Stimulated activated CD8-positive, alpha-beta memory T cell treated with anti-CD3 and anti-CD28 coated beads, Interleukin-12 subunit alpha, Interleukin-12 subunit beta, amount 100 ng/mL, for 24 hours (primary cell): ENCODE results near the gene MS4A10.
"Not testable (repeated sequence)": the region's sequence is repeated elsewhere in the genome, so short reads cannot be mapped to it uniquely, and the experiment has no call there.

Experiments
- DNase-seq: peaks from one replicate; pipeline ENCODE4 v3.0.0-alpha.2; 2020; ENCODE audit errors: extremely low read depth

MS4A10 gene

GRCh38 chr11:60785136-60785535 is at the start of gene MS4A10:
TSS of gene MS4A10 (plus strand) at chr11:60785333. CDS start at chr11:60790336, 5,003 bp downstream.
- DNase-seq, result no peak

DNA sequence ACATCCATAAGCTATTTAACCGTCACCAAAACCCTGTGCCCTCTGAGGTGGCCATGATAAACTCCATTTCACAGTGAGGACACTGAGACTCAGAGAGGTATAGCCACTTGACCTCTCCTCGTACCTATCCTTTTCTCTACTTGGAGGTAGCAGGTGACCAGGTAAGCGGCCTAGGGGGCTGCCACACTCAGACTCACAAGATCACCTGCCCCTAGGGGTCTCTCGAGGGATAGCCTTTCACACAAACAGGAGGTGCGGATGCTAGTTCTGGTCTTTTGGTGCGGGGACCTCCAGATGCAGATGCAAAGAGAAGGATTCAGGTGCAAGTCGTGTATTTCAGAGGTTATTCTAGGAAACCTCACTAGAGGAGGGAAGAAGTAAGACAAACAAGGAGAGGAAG is 46.0 kb upstream of the MS4A10 start:
- no peak for DNase-seq

DNA sequence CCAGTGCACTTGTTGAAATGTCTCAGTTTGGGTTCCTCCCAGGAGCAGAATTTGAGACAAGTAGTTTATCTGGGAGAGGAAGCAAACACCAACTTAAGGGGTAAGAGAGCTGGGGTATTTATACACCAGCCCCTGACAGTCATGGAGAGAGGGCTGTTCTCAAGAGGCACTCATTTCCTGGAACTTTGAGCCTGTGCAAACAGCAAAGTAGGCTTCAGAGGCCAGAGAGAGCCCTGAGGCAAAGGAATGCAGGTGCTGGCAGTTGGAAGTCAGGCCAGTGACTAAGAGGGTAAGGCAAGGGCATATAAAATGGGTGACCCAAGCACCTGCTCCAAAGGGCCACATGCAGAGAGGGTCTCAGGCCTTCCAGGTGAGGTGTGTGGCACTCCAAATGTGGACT is 44.6 kb upstream of the MS4A10 start:
- no peak for DNase-seq

GRCh38 chr11:60741421-60741820 is 43.7 kb upstream of the MS4A10 start:
- no peak for DNase-seq

- no peak for DNase-seq
Measured at GRCh38 chr11:60743058-60743457, 42.1 kb upstream of the MS4A10 start.

DNA sequence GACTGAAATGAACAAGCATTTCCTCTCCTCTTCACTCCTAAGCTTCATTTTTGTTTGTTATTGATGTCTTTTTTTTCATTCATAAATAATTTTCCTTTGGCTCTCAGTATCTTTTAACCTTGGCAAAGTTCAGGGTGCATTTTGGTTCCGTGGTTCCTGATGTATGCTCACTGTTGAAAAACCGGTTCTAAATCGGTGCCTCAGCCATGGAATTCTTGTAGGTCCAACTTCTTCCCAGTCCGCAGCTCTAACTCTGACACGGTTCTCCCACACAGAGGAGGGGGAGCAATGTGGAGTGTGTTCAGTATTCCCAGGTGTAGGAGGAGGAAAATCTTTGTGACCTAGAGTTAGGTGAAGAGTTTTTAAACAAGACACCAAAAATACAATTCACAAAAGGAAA is 41.0 kb upstream of the MS4A10 start:
- no peak for DNase-seq

GRCh38 chr11:60747359-60747873 is 37.7 kb upstream of the MS4A10 start:
- DNase-seq, result no peak

DNA sequence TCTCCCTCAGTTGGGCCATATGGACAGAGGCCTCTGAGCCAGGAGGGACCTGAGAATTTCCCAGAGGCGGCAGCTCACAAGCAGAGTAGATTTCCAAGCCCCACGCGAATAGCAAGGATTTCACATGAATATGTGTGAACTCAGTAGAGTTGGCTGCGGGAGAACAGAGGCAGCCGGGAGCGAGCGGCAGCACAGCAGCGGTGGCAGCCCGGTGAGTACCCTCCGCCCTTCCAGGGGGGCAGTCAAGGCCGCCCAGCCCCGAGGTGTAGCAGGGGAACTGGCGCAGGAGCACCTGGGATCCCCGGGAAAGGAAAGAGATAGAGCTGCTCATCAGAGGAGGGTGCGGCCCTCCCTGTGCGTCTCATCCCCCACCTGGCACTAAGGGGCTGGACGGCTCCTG is 36.9 kb upstream of the MS4A10 start:
- no peak for DNase-seq

GRCh38 chr11:60748821-60749220 is 36.3 kb upstream of the MS4A10 start:
- DNase-seq, result no peak

GRCh38 chr11:60750911-60751310 is 34.2 kb upstream of the MS4A10 start:
- no peak for DNase-seq

GRCh38 chr11:60753309-60753708 is 31.8 kb upstream of the MS4A10 start:
- no peak for DNase-seq

DNA sequence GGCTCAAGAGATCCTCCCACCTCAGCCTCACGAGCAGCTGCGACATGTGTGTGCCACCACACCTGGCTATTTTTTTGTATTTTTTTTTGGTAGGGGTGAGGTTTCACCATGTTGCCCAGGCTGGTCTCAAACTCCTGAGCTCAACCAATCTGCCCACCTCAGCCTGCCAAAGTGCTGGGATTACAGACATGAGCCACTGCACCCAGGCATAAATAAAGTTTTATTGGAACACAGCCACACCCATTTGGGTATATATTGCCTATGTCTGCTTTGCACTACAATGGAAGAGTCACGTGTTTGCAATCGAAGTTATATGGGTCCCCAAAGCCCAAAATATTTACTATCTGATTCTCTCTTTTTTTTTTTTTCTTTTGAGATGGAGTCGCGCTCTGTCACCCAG is 30.2 kb upstream of the MS4A10 start:
- DNase-seq, result no peak

GRCh38 chr11:60756307-60757032 is 28.7 kb upstream of the MS4A10 start, which contains the start of gene MS4A15:
TSS of gene MS4A15 (plus strand) at chr11:60756867. CDS start at chr11:60763734, 6,867 bp downstream.
- DNase-seq, result no peak

GRCh38 chr11:60757231-60757800 is 27.8 kb upstream of the MS4A10 start:
- DNase-seq, result no peak

DNA sequence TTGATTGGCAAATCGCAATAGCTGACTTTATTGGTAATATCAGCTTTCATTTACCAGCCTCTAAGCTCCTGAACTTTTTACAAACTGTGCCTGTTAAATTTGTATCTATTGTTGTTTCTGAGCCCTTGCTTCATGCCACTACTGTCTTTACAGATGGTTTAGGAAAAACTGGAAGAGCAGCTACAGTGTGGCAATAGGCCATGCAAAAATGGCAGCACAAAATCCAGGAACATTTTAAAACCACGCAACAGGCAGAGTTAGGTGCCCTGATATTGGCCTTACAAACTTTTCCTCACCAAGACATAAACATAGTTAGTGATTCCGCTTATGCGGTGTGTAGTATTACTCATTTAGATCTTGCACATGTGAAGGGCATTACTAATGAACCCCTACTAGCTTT is 26.5 kb upstream of the MS4A10 start:
- not testable (repeated sequence) for DNase-seq

GRCh38 chr11:60759438-60760225 is 25.5 kb upstream of the MS4A10 start:
- not testable (repeated sequence) for DNase-seq

- no peak for DNase-seq
Measured at GRCh38 chr11:60761436-60762190, 23.5 kb upstream of the MS4A10 start.

DNA sequence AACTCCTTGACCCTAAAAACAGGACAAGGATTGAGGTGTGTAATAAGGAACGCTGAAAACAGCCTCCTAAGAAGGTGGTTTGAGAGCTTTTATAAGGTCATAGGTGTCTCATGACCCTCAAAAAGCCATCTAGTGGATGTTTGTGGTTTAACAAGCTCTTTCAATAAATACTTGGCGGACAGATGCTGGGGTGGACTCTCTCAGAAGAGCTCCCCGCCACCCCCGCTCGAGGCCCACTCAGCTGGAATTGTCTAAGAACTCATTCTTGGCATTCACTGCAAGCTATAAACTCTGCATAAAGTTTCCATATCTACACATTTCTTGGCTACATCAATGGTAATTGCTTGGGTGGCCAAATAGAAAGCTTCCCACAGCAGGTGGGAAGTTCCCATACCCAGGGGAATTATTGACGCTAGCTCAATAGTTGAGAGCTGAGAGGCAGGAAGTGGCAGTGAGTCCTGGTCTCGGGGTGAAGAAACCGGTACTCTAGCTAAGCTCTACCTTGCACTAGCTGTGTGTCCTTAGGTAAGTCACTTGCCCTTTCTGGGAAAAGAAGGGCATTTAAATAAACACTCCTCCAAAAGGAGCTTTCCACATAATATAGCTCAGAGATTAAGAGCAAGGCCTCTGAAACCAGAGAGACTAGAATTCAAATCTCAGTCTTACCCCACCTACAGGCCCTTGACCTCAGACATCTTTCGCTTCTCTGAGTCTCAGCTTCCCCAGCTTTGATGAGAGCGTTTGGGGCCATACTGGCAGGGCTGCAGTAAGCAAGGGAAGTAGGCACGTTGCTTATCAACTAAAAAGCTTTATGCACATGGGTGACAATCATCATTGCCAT is 22.1 kb upstream of the MS4A10 start:
- no peak for DNase-seq

DNA sequence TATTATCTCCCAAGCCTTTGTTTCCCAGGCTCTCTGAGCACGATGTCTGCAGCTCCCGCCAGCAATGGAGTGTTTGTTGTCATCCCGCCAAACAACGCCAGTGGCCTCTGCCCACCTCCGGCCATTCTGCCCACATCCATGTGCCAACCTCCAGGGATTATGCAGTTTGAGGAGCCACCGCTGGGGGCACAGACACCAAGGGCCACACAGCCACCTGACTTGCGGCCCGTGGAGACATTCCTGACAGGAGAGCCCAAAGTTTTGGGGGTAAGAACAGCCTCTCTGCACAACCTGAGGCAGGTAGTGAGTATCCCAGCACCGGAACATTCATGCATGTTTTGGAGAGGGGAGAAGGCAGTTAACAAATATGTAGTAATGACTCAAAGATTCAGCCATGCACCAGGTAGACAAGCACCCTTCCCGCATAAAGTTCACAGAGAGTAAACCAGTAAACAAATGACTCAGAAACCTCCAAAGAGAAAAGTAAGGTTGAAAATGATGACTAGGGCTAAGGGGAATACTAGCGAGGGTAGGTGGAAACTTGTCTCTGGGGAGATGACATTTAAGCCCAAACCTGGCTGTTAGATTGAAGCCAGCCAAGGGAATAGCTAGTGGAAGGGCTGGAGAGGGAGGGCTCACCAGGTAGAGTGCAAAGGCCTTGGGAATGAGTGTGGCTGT is 21.3 kb upstream of the MS4A10 start:
- no peak for DNase-seq

DNA sequence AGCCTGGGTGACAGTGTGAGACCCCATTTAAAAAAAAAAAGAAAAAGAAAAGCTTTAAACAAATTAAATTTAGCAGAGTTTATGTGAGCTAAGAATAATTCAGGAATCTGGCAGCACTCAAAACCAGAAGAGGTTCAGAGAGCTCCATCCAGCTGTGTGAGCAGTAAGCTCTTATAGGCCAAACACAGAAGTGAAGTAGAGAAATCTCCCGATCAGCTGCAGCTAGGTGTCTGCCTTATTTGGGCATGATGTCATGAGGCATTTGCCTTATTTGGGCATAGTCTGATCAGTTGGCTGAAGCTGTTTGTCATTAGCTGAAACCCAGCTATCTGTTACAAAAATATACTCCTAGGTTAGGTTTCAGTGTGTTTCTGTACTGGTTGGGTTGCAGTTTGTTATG is 20.3 kb upstream of the MS4A10 start:
- no peak for DNase-seq
